Fibroblast of skin of right quadriceps (primary cell): Measurements from ENCODE around the gene GBP3.
"Not testable (repeated sequence)": the region's sequence is repeated elsewhere in the genome, so short reads cannot be mapped to it uniquely, and the experiment has no call there.

Source experiments
- DNase-seq: peaks from one replicate; pipeline ENCODE4 v3.0.0-alpha.2; 2013

The GBP3 gene

DNA sequence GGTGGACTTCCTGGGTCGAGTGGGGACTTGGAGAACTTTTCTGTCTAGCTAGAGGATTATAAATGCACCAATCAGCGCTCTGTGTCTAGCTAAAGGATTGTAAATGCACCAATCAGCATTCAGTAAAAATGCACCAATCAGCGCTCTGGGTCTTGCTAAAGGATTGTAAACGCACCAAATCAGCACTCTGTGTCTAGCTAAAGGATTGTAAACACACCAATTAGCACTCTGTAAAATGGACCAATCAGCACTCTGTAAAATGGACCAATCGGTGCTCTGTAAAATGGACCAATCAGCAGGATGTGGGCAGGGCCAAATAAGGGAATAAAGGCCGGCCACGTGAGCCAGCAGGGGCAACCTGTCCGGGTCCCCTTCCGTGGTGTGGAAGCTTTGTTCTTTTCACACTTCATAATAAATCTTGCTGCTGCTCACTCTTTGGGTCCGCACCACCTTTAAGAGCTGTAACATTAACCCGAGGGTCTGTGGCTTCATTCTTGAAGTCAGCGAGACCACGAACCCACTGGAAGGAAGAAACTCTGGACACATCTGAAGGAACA is 48.0 kb downstream of the GBP3 start:
- not testable (repeated sequence) for DNase-seq

DNA sequence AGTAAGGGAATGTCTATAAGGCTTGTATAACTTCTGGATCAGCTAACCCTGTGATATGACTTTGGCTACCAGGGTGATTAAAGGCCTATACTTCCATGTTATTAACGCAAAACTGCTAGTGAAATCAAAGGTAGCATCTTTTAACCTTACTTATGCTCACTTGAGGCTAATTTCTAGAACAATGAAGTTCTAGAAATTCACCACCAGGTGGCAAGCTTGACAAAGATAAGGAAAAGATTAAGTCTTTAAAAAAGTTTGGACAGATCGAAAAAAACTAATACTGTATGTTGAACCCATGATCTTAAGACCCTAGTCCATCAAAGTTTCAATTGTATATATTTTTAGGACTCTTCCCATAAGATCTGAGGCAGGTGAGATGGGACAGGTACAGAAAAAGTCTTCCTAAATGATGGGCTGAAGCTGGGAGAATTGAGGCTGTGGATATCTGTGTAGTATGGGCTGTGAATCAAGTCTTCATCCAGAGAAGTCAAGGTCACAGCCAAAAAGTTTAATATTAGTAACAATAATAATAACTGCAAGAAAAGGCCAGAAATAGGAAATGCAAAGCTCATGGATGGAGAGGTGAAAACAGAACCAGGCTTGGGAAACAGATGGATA is 49.0 kb downstream of the GBP3 start:
- peak; percentile 51 for DNase-seq

DNA sequence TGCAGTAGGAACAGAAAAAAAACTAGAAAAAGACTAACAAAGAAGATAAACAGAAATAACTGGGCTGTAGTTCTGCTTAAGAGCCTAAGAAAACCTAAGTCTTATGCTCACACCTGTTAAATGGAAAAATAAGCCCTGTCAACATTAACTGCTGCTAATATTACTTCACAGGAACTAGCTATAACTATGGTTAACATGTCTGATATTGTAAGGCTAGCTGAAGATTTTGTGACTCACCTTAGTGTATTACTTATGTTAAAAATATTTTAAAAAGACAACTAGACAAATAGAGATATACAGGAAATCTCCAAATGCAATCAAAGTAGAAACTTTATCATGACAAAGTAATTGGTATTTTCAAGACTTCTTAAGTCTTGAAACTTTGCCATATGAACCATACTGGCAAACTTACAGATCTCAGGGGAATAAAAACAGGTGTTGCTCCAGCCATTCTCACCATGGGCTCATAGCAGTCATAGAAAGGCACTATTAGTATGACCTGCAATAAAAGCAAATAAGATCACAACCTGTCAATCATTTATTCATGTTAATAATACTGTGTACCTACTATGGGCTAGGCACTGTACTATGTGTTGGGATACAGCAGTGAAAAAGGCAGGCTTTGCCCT is 60.9 kb downstream of the GBP3 start:
- DNase-seq = no peak

DNA sequence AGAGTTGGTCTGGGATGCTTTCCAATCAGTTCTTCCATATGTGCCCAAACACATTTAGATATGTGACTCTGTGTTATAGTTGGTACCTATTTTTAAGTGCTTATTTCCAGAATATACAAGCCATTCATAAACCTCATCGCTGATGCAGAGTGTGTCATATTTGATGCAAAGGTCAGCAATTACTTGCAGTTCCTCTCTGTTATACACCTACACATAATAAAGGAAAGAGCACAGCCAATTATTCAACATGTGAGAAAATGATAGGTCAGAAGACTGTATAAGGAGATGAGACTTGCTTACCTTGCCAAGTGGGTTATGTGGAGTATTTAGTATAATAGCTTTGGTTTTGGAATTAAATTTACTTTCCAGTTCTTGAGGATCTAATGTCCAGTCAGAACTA is 61.6 kb downstream of the GBP3 start:
- no peak for DNase-seq
